ENCODE data around the gene SNAPC4.
A peak's percentile ranks its signal among the peaks of the same experiment; 100 is the strongest.

Gene SNAPC4, protein sequence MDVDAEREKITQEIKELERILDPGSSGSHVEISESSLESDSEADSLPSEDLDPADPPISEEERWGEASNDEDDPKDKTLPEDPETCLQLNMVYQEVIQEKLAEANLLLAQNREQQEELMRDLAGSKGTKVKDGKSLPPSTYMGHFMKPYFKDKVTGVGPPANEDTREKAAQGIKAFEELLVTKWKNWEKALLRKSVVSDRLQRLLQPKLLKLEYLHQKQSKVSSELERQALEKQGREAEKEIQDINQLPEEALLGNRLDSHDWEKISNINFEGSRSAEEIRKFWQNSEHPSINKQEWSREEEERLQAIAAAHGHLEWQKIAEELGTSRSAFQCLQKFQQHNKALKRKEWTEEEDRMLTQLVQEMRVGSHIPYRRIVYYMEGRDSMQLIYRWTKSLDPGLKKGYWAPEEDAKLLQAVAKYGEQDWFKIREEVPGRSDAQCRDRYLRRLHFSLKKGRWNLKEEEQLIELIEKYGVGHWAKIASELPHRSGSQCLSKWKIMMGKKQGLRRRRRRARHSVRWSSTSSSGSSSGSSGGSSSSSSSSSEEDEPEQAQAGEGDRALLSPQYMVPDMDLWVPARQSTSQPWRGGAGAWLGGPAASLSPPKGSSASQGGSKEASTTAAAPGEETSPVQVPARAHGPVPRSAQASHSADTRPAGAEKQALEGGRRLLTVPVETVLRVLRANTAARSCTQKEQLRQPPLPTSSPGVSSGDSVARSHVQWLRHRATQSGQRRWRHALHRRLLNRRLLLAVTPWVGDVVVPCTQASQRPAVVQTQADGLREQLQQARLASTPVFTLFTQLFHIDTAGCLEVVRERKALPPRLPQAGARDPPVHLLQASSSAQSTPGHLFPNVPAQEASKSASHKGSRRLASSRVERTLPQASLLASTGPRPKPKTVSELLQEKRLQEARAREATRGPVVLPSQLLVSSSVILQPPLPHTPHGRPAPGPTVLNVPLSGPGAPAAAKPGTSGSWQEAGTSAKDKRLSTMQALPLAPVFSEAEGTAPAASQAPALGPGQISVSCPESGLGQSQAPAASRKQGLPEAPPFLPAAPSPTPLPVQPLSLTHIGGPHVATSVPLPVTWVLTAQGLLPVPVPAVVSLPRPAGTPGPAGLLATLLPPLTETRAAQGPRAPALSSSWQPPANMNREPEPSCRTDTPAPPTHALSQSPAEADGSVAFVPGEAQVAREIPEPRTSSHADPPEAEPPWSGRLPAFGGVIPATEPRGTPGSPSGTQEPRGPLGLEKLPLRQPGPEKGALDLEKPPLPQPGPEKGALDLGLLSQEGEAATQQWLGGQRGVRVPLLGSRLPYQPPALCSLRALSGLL (N-terminal part only)

GRCh38 chr9:136400038-136400834, at the start of gene SNAPC4:
Gene SNAPC4, minus strand, starts transcription at chr9:136400170. Its CDS starts 1,742 bp downstream, at chr9:136398428.
- peak; percentile 67 to 74 (median 74) for DNase-seq (ENCODE audit: low read depth in 2 of 3, low spot score in 2 of 3)

- no peak for DNase-seq (ENCODE audit: low read depth in 2 of 3, low spot score in 2 of 3)
Measured at GRCh38 chr9:136448655-136449054, 48.7 kb upstream of the SNAPC4 start.

GRCh38 chr9:136447173-136447778, 47.3 kb upstream of the SNAPC4 start:
- DNase-seq (ENCODE audit: low read depth in 2 of 3, low spot score in 2 of 3): no peak

- no peak for DNase-seq (ENCODE audit: low read depth in 2 of 3, low spot score in 2 of 3)
Measured at GRCh38 chr9:136445799-136446198, 45.8 kb upstream of the SNAPC4 start.

GRCh38 chr9:136444102-136444501, 44.1 kb upstream of the SNAPC4 start:
- DNase-seq (ENCODE audit: low read depth in 2 of 3, low spot score in 2 of 3): no peak

GRCh38 chr9:136443687-136444086, 43.7 kb upstream of the SNAPC4 start:
- DNase-seq (ENCODE audit: low read depth in 2 of 3, low spot score in 2 of 3): no peak

DNA sequence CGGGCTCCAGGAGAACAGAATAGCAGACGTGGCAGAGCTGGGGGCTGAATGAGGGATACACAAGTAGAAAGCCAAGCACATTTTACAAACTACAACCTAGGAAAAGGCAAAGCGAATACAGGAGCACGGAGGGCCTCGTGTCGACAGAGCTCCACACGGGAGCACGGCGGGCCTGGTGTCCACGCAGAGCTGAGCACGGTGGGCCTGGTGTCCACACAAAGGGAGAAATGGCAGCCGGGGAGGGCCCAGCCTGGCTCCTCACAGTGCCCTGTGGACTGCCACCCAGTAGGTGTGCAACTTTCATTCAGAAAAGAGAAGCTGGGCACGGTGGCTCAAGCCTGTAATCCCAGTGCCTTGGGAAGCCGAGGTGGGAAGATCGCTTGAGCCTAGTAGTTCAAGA, 43.1 kb upstream of the SNAPC4 start:
- DNase-seq (ENCODE audit: low read depth in 2 of 3, low spot score in 2 of 3): no peak

- DNase-seq (ENCODE audit: low read depth in 2 of 3, low spot score in 2 of 3): no peak
Measured at GRCh38 chr9:136442265-136442664, 42.3 kb upstream of the SNAPC4 start.

- no peak for DNase-seq (ENCODE audit: low read depth in 2 of 3, low spot score in 2 of 3)
Measured at GRCh38 chr9:136441681-136442245, 41.8 kb upstream of the SNAPC4 start.

- DNase-seq (ENCODE audit: low read depth in 2 of 3, low spot score in 2 of 3): no peak
Measured at GRCh38 chr9:136441191-136441680, 41.3 kb upstream of the SNAPC4 start.

DNA sequence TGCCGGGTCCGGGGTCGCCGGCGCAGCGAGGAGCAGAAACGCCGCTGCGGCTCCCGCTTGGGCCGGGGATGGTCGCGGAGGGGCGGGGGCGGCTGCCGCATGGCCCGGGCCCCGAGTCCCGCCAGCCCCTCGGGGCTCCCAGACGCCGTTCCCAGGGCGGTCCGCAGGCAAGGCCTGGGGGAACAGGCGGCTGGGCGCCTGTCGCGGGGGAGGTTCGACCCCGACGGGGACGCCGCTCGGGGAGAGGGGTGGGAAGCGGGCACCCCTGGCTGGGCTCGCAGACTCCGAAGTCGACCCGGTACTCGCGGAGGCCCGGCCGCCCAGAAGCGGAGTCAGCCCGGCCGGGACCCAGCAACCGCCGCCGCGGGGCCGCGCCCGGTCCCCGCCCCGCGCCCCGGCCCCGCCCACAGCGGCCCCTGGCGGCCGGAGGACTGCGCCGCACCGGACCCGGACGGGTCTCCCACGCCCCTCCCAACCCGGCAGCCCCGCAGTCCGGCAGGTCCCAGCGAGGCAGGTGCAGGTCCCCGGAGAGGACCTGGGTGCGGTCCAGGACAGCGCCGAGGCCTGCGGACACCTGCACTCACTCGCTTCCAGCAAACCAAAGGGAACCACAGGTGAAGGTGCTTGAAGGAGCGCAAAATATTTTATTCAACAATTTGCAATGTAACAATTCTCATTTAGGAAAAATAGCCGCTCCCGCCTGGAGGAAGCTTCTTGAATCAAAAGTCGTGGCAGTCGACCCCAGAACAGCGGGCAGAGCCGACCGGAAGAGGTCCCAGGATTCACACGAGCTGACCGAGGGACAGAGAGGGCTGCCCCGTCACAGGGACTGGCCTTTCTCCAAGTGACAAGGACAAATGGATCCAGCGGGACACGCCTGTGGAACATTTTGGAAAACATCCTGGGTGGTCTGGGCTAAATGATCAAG, 39.8 kb upstream of the SNAPC4 start, which contains the start of gene INPP5E:
TSS of gene INPP5E (minus strand) at position 365 of the 928 bp plus-strand sequence. CDS start 426 bp downstream, outside the sequence.
- DNase-seq (ENCODE audit: low read depth in 2 of 3, low spot score in 2 of 3): peak; percentile 73 to 89 (median 89)

DNA sequence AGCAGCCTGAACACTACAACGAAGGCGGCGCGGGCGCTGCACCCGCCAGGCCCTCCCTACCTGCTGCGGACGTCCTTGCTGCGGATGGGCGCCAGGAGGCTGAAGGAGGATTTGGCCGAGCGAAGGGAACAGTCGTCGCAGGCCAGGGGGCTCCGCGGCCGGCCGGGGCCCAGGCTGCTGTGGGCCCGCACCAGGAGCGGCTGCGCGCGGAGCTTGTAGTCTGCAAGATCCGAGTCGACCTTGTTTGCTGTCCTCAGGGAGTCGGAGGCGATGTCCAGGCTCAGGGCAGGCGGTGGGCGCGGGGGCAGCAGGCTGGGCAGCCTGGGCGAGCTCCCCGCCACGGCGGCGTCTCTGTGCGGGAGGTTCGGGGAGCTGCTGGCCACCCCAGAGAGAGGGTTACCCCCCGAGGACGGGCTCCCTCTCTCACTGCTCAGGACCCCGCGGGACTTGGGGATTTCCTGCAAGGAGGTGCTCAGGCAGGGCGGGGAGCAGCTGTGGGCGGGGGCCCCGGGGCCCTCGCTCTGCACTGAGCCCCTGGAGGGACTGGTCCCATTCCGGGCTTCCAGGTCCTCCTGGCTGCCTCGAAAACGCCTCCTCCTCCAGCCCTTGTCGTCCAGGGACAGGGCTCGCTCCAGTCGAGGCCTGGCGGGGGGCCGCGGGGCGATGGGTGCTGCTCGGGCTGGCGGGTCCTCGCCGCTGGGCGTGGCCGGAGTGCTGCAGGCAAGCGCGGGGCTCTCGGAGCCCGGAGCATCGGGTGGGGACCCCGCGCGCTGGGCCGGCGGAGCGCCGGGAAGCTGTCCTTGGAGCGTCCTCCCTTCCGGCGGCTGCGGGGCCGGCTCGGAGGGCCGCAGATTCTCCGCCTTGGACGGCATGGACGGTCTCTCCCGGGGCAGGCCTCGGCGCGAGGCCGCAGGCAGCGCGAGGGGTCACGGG, 38.8 kb upstream of the SNAPC4 start:
- peak; percentile 22 to 58 (median 44) for DNase-seq (ENCODE audit: low read depth in 2 of 3, low spot score in 2 of 3)

- DNase-seq (ENCODE audit: low read depth in 2 of 3, low spot score in 2 of 3): no peak
Measured at GRCh38 chr9:136437839-136438547, 38.0 kb upstream of the SNAPC4 start.

GRCh38 chr9:136437430-136437829, 37.5 kb upstream of the SNAPC4 start:
- DNase-seq (ENCODE audit: low read depth in 2 of 3, low spot score in 2 of 3): no peak

DNA sequence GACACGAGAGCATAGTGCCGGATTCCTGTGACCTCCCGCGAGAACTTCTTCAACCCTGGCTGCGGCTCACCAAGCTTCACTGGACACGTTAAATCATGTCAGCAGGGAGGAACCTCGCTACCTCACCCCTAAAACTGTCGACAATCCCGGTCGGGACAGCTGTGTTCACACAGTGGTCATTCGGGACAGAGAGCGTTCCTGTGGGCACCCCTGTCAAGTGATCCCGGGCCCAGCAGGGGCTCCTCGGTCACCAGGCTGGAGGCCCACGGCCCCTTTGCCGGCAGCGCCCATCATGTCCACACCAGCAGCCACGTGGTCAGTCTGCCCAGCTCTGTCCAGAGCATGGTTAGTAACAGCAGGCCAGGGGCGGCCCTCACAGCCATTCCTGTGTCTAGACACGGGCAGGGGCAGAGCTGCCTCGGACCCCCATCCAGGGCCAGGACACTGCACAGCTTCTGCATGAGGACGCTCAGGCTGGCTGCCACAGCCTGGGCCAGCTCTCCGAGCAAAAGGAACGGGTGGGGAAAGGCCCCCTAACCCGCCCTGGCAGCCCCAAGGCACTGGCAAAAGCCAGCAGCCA, 36.2 kb upstream of the SNAPC4 start:
- DNase-seq (ENCODE audit: low read depth in 2 of 3, low spot score in 2 of 3): no peak

- DNase-seq (ENCODE audit: low read depth in 2 of 3, low spot score in 2 of 3): no peak
Measured at GRCh38 chr9:136434580-136435169, 34.7 kb upstream of the SNAPC4 start.

Measured in activated CD8-positive, alpha-beta memory T cell treated with anti-CD3 and anti-CD28 coated beads for 48 hours (primary cell).